T-helper 17 cell (primary cell): ENCODE measurements around the gene SEC63. TPM values are rescaled to one million over a fixed set of nuclear protein-coding genes. Genes with fewer than 3 reads are reported as not detected.

Source experiments
- ATAC-seq: fragments of 150-1000 bp; cut with Tn5 transposase; 2 replicates; pipeline ENCODE4 v1.10.0; 2021; ENCODE audit warnings: mild to moderate bottlenecking, moderate library complexity
- DNase-seq, 3 donors: peaks; one replicate each; pipeline versions ENCODE4 v3.0.0 to v3.0.0-alpha.2; 2020 to 2021
- H3K9me3 ChIP-seq: one replicate; pipeline ENCODE4 v1.7.0; 2013; ENCODE audit warnings: low read length, mild to moderate bottlenecking; ENCODE audit not compliant: control insufficient read depth, poor library complexity, severe bottlenecking
- H3K27ac Mint-ChIP-seq: one replicate; pipeline ENCODE4 v1.8.0; 2022; ENCODE audit warnings: mild to moderate bottlenecking, moderate library complexity, mixed read lengths
- H3K27me3 Mint-ChIP-seq: one replicate; pipeline ENCODE4 v1.8.0; 2022; ENCODE audit warnings: mixed read lengths
- H3K36me3 Mint-ChIP-seq: one replicate; pipeline ENCODE4 v1.8.0; 2022; ENCODE audit warnings: low read depth, mixed read lengths
- H3K4me1 Mint-ChIP-seq: one replicate; pipeline ENCODE4 v1.8.0; 2022; ENCODE audit warnings: mild to moderate bottlenecking, mixed read lengths
- H3K4me3 Mint-ChIP-seq: one replicate; pipeline ENCODE4 v1.8.0; 2022; ENCODE audit warnings: mild to moderate bottlenecking, moderate library complexity, mixed read lengths
- total RNA-seq, 4 donors: library from RNA in 2 of 4; stranded (reverse) in 2 of 4; gene quantifications; one replicate each; pipeline ENCODE4 v1.2.3 and lab custom pipeline; 2022 to 2026

The SEC63 gene
- total RNA-seq, 2 donors from 2014 or later, result 76.6 to 86.7 TPM

GRCh38 chr6:107987805-107988204, 29.8 kb upstream of the SEC63 start:
- Mint-ChIP-seq H3K4me1 (peaks cover 6% of the 10 kb centered on the region), H3K36me3 (peaks cover 3% of the 10 kb centered on the region), H3K27me3 (peaks cover 18% of the 10 kb centered on the region), H3K4me3 (no peak overlapping the region), H3K27ac (no peak overlapping the region)
- H3K9me3 ChIP-seq, result no peaks in the 10 kb centered on the region
- DNase-seq (no peak), ATAC-seq (no peak)

GRCh38 chr6:107985701-107986100, 27.7 kb upstream of the SEC63 start:
- ATAC-seq (no peak), DNase-seq (no peak)
- no peaks in the 10 kb centered on the region for H3K9me3 ChIP-seq
- H3K36me3 Mint-ChIP-seq, result peaks cover 11% of the 10 kb centered on the region
- peaks cover 2% of the 10 kb centered on the region for H3K4me1 Mint-ChIP-seq
- H3K27me3 Mint-ChIP-seq, result peaks cover 28% of the 10 kb centered on the region
- no peak overlapping the region for H3K27ac Mint-ChIP-seq
- no peak overlapping the region for H3K4me3 Mint-ChIP-seq

- Mint-ChIP-seq H3K36me3 (peaks cover 11% of the 10 kb centered on the region), H3K4me3 (no peak overlapping the region), H3K27ac (no peak overlapping the region), H3K4me1 (peaks cover 2% of the 10 kb centered on the region), H3K27me3 (peaks cover 24% of the 10 kb centered on the region)
- H3K9me3 ChIP-seq, result no peaks in the 10 kb centered on the region
- DNase-seq (no peak), ATAC-seq (no peak)
These were observed 25.8 kb upstream of the SEC63 start for GRCh38 chr6:107983811-107984210.

GRCh38 chr6:107982486-107982885, 24.5 kb upstream of the SEC63 start:
- ATAC-seq (no peak), DNase-seq (no peak)
- H3K4me3 Mint-ChIP-seq, result no peak overlapping the region
- H3K4me1 Mint-ChIP-seq, result peaks cover 2% of the 10 kb centered on the region
- H3K9me3 ChIP-seq, result no peaks in the 10 kb centered on the region
- no peak overlapping the region for H3K27ac Mint-ChIP-seq
- H3K36me3 Mint-ChIP-seq, result peaks cover 11% of the 10 kb centered on the region
- H3K27me3 Mint-ChIP-seq, result peaks cover 24% of the 10 kb centered on the region

GRCh38 chr6:107981695-107982094, 23.7 kb upstream of the SEC63 start:
- Mint-ChIP-seq H3K36me3 (peaks cover 9% of the 10 kb centered on the region), H3K4me1 (peaks cover 2% of the 10 kb centered on the region), H3K4me3 (no peak overlapping the region), H3K27ac (no peak overlapping the region), H3K27me3 (peaks cover 24% of the 10 kb centered on the region)
- no peak for ATAC-seq
- no peak for DNase-seq
- H3K9me3 ChIP-seq, result no peaks in the 10 kb centered on the region

- DNase-seq (no peak), ATAC-seq (no peak)
- H3K4me1 Mint-ChIP-seq, result peaks cover 9% of the 10 kb centered on the region
- no peaks in the 10 kb centered on the region for H3K9me3 ChIP-seq
- H3K4me3 Mint-ChIP-seq, result no peak overlapping the region
- peaks cover 16% of the 10 kb centered on the region for H3K27me3 Mint-ChIP-seq
- peaks cover 2% of the 10 kb centered on the region for H3K36me3 Mint-ChIP-seq
- no peak overlapping the region for H3K27ac Mint-ChIP-seq
These were observed 19.3 kb upstream of the SEC63 start for GRCh38 chr6:107977283-107977682.

GRCh38 chr6:107976155-107976783, 18.3 kb upstream of the SEC63 start:
- Mint-ChIP-seq H3K27ac (no peak overlapping the region), H3K4me1 (peaks cover 10% of the 10 kb centered on the region), H3K36me3 (no peaks in the 10 kb centered on the region), H3K4me3 (no peak overlapping the region), H3K27me3 (peaks cover 15% of the 10 kb centered on the region)
- H3K9me3 ChIP-seq, result no peaks in the 10 kb centered on the region
- ATAC-seq, result no peak
- no peak for DNase-seq

GRCh38 chr6:107973594-107973993, 15.6 kb upstream of the SEC63 start:
- DNase-seq, result no peak
- no peak for ATAC-seq
- H3K4me3 Mint-ChIP-seq, result no peak overlapping the region
- H3K9me3 ChIP-seq, result no peaks in the 10 kb centered on the region
- H3K27ac Mint-ChIP-seq, result no peak overlapping the region
- H3K27me3 Mint-ChIP-seq, result peaks cover 15% of the 10 kb centered on the region
- no peaks in the 10 kb centered on the region for H3K36me3 Mint-ChIP-seq
- peaks cover 10% of the 10 kb centered on the region for H3K4me1 Mint-ChIP-seq

- Mint-ChIP-seq H3K4me3 (no peak overlapping the region), H3K27ac (no peak overlapping the region), H3K36me3 (no peaks in the 10 kb centered on the region), H3K4me1 (peaks cover 10% of the 10 kb centered on the region), H3K27me3 (peaks cover 15% of the 10 kb centered on the region)
- DNase-seq, result no peak
- H3K9me3 ChIP-seq, result no peaks in the 10 kb centered on the region
- ATAC-seq, result no peak
These were observed 14.5 kb upstream of the SEC63 start for GRCh38 chr6:107972413-107973096.

- no peaks in the 10 kb centered on the region for H3K9me3 ChIP-seq
- peaks cover 10% of the 10 kb centered on the region for H3K4me1 Mint-ChIP-seq
- H3K4me3 Mint-ChIP-seq, result no peak overlapping the region
- DNase-seq, result no peak
- H3K36me3 Mint-ChIP-seq, result no peaks in the 10 kb centered on the region
- H3K27me3 Mint-ChIP-seq, result peaks cover 15% of the 10 kb centered on the region
- ATAC-seq, result no peak
- H3K27ac Mint-ChIP-seq, result no peak overlapping the region
These were observed 13.2 kb upstream of the SEC63 start for GRCh38 chr6:107971181-107971580.

GRCh38 chr6:107970255-107970654, 12.2 kb upstream of the SEC63 start:
- no peak for ATAC-seq
- Mint-ChIP-seq H3K27ac (no peak overlapping the region), H3K36me3 (no peaks in the 10 kb centered on the region), H3K4me1 (peaks cover 10% of the 10 kb centered on the region), H3K27me3 (peaks cover 15% of the 10 kb centered on the region), H3K4me3 (no peak overlapping the region)
- no peak for DNase-seq
- H3K9me3 ChIP-seq, result no peaks in the 10 kb centered on the region

GRCh38 chr6:107968081-107968480, 10.1 kb upstream of the SEC63 start:
- H3K4me3 Mint-ChIP-seq, result no peak overlapping the region
- H3K27me3 Mint-ChIP-seq, result peaks cover 15% of the 10 kb centered on the region
- no peak for DNase-seq
- H3K9me3 ChIP-seq, result no peaks in the 10 kb centered on the region
- H3K4me1 Mint-ChIP-seq, result peaks cover 9% of the 10 kb centered on the region
- H3K36me3 Mint-ChIP-seq, result no peaks in the 10 kb centered on the region
- ATAC-seq, result no peak
- H3K27ac Mint-ChIP-seq, result no peak overlapping the region

- Mint-ChIP-seq H3K4me1 (no peaks in the 10 kb centered on the region), H3K4me3 (no peak overlapping the region), H3K27me3 (peaks cover 5% of the 10 kb centered on the region), H3K36me3 (no peaks in the 10 kb centered on the region), H3K27ac (no peak overlapping the region)
- DNase-seq (no peak), ATAC-seq (no peak)
- no peaks in the 10 kb centered on the region for H3K9me3 ChIP-seq
These were observed 7.7 kb upstream of the SEC63 start for GRCh38 chr6:107965746-107966145.

GRCh38 chr6:107962723-107963122, 4.7 kb upstream of the SEC63 start:
- no peaks in the 10 kb centered on the region for H3K36me3 Mint-ChIP-seq
- H3K4me1 Mint-ChIP-seq, result peaks cover 4% of the 10 kb centered on the region
- no peaks in the 10 kb centered on the region for H3K9me3 ChIP-seq
- DNase-seq (no peak), ATAC-seq (no peak)
- H3K27ac Mint-ChIP-seq, result no peak overlapping the region
- no peaks in the 10 kb centered on the region for H3K27me3 Mint-ChIP-seq
- no peak overlapping the region for H3K4me3 Mint-ChIP-seq
